H9 (cell line): Measurements from ENCODE around the gene ARHGAP4. TPM values are rescaled to one million over a fixed set of nuclear protein-coding genes. Genes with fewer than 3 reads are reported as not detected.
A peak's percentile ranks its signal among the peaks of the same experiment; 100 is the strongest.

Experiments
- DNase-seq: peaks from one replicate; pipeline ENCODE4 v3.0.0-alpha.2; 2017
- H2AFZ ChIP-seq: one replicate; pipeline ENCODE4 v1.6.1; 2013; ENCODE audit warnings: mild to moderate bottlenecking, low read length, control low read depth, moderate library complexity
- H2AK5ac ChIP-seq: 2 replicates; pipeline ENCODE4 v1.6.1; 2013; ENCODE audit warnings: low read length, control low read depth, mixed read lengths; ENCODE audit not compliant: insufficient read length
- H2BK120ac ChIP-seq: one replicate; pipeline ENCODE4 v1.6.1; 2013; ENCODE audit warnings: low read depth, mild to moderate bottlenecking, low read length, control low read depth, inconsistent platforms; ENCODE audit not compliant: poor library complexity, severe bottlenecking
- H2BK12ac ChIP-seq: 2 replicates; pipeline ENCODE4 v1.6.1; 2013; ENCODE audit warnings: low read length, control low read depth, mixed read lengths, low read depth; ENCODE audit not compliant: insufficient read length
- H2BK15ac ChIP-seq: 2 replicates; pipeline ENCODE4 v1.6.1; 2013; ENCODE audit warnings: low read depth, low read length, control low read depth
- H2BK20ac ChIP-seq: one replicate; pipeline ENCODE4 v1.6.1; 2013; ENCODE audit warnings: low read depth, mild to moderate bottlenecking, low read length, control low read depth, inconsistent platforms; ENCODE audit not compliant: poor library complexity, severe bottlenecking
- H2BK5ac ChIP-seq: 2 replicates; pipeline ENCODE4 v1.6.1; 2013; ENCODE audit warnings: low read length, control low read depth, mixed read lengths; ENCODE audit not compliant: insufficient read length
- H3K14ac ChIP-seq: 2 replicates; pipeline ENCODE4 v1.6.1; 2013; ENCODE audit warnings: low read length, control low read depth; ENCODE audit not compliant: insufficient read depth
- H3K18ac ChIP-seq: 2 replicates; pipeline ENCODE4 v1.6.1; 2013; ENCODE audit warnings: low read depth, mild to moderate bottlenecking, mixed read lengths, low read length, control low read depth; ENCODE audit not compliant: insufficient read length
- H3K23ac ChIP-seq: 2 replicates; pipeline ENCODE4 v1.6.1; 2013; ENCODE audit warnings: low read length, control low read depth, mixed read lengths, low read depth; ENCODE audit not compliant: insufficient read length
- H3K23me2 ChIP-seq: 2 replicates; pipeline ENCODE4 v1.6.1; 2013; ENCODE audit warnings: low read depth, mild to moderate bottlenecking, mixed read lengths, low read length, control low read depth; ENCODE audit not compliant: insufficient read length, poor library complexity, severe bottlenecking
- H3K27ac ChIP-seq: 2 replicates; pipeline ENCODE4 v1.5.1; 2013; ENCODE audit warnings: low read length, control low read depth, mixed read lengths, low read depth; ENCODE audit not compliant: insufficient read length
- H3K27me3 ChIP-seq: 2 replicates; pipeline ENCODE4 v1.6.1; 2013; ENCODE audit warnings: low read length, control low read depth, inconsistent platforms; ENCODE audit not compliant: insufficient read depth
- H3K4ac ChIP-seq: 2 replicates; pipeline ENCODE4 v1.6.1; 2013; ENCODE audit warnings: low read depth, mild to moderate bottlenecking, control low read depth, inconsistent platforms, low read length, moderate library complexity
- H3K4me1 ChIP-seq: 2 replicates; pipeline ENCODE4 v1.6.1; 2013; ENCODE audit warnings: low read length, control low read depth, inconsistent platforms; ENCODE audit not compliant: insufficient read depth
- H3K4me2 ChIP-seq: 2 replicates; pipeline ENCODE4 v1.6.1; 2013; ENCODE audit warnings: low read length, control low read depth, mixed read lengths; ENCODE audit not compliant: insufficient read length, insufficient read depth
- H3K56ac ChIP-seq: 2 replicates; pipeline ENCODE4 v1.6.1; 2013; ENCODE audit warnings: low read depth, mild to moderate bottlenecking, mixed read lengths, low read length, control low read depth; ENCODE audit not compliant: insufficient read length
- H3K79me1 ChIP-seq: 2 replicates; pipeline ENCODE4 v1.6.1; 2013; ENCODE audit warnings: low read depth, mild to moderate bottlenecking, moderate library complexity, low read length, control low read depth, inconsistent platforms; ENCODE audit not compliant: insufficient read depth, poor library complexity, severe bottlenecking
- H3K79me2 ChIP-seq: 2 replicates; pipeline ENCODE4 v1.6.1; 2013; ENCODE audit warnings: low read length, control low read depth, inconsistent platforms; ENCODE audit not compliant: insufficient read depth
- H3K9ac ChIP-seq: 2 replicates; pipeline ENCODE4 v1.6.1; 2013; ENCODE audit warnings: low read length, control low read depth, mixed read lengths; ENCODE audit not compliant: insufficient read length; ENCODE audit errors: extremely low read depth
- H3K9me3 ChIP-seq: one replicate; pipeline ENCODE4 v1.6.1; 2013; ENCODE audit warnings: low read depth, low read length, inconsistent platforms; ENCODE audit not compliant: control insufficient read depth
- H3T11ph ChIP-seq: one replicate; pipeline ENCODE4 v1.6.1; 2013; ENCODE audit warnings: mild to moderate bottlenecking, low read length, control low read depth, inconsistent platforms
- H4K20me1 ChIP-seq: one replicate; pipeline ENCODE4 v1.6.1; 2013; ENCODE audit not compliant: control insufficient read depth, insufficient read length, insufficient read depth
- H4K5ac ChIP-seq: 2 replicates; pipeline ENCODE4 v1.6.1; 2013; ENCODE audit warnings: low read depth, mild to moderate bottlenecking, mixed read lengths, low read length, control low read depth; ENCODE audit not compliant: insufficient read length
- H4K8ac ChIP-seq: replicated peaks from 2 replicates; pipeline ENCODE4 v1.6.1; 2013; ENCODE audit warnings: low read length, control low read depth, mixed read lengths, low read depth; ENCODE audit not compliant: insufficient read length
- H4K91ac ChIP-seq: 2 replicates; pipeline ENCODE4 v1.6.1; 2013; ENCODE audit warnings: low read depth, mild to moderate bottlenecking, moderate library complexity, mixed read lengths, low read length, control low read depth; ENCODE audit not compliant: insufficient read length
- H3K27ac Mint-ChIP-seq, 3 experiments: 2 replicates in 2 of 3; 3 replicates in 1 of 3; pipeline ENCODE4 v1.8.0; 2020 to 2021; ENCODE audit warnings: mixed read lengths in 3 of 3, mild to moderate bottlenecking in 1 of 3, moderate library complexity in 1 of 3
- H3K27me3 Mint-ChIP-seq: 2 replicates; pipeline ENCODE4 v1.8.0; 2021; ENCODE audit warnings: low read depth, mild to moderate bottlenecking, moderate library complexity, mixed read lengths
- H3K36me3 Mint-ChIP-seq, 3 experiments: 2 replicates in 2 of 3; 3 replicates in 1 of 3; pipeline ENCODE4 v1.8.0; 2020 to 2021; ENCODE audit warnings: low read depth in 3 of 3, mixed read lengths in 3 of 3; ENCODE audit not compliant: insufficient read depth in 1 of 3
- H3K4me1 Mint-ChIP-seq, 2 experiments: 2 replicates each; pipeline ENCODE4 v1.8.0; 2020; ENCODE audit warnings: mixed read lengths in 2 of 2
- H3K4me3 Mint-ChIP-seq, 2 experiments: 2 replicates in 1 of 2; 3 replicates in 1 of 2; pipeline ENCODE4 v1.8.0; 2020 to 2021; ENCODE audit warnings: mild to moderate bottlenecking in 2 of 2, mixed read lengths in 2 of 2, moderate library complexity in 1 of 2
- H3K9me3 Mint-ChIP-seq, 2 experiments: 2 replicates in 1 of 2; 3 replicates in 1 of 2; pipeline ENCODE4 v1.8.0; 2020; ENCODE audit warnings: mild to moderate bottlenecking in 2 of 2, mixed read lengths in 2 of 2, moderate library complexity in 1 of 2
- WGBS: extraction: QIAGEN DNeasy Blood & Tissue Kit; methylation state at CpG from one replicate; pipeline ENCODE4 v1.1.7; 2013; ENCODE audit warnings: missing lambda C conversion rate, low lambda C conversion rate, mixed read lengths; ENCODE audit not compliant: insufficient read length; ENCODE audit errors: extremely low coverage; 5-methylcytosine and 5-hydroxymethylcytosine counted together
- total RNA-seq: library from RNA; stranded (reverse); gene quantifications from 2 replicates; pipeline ENCODE4 v1.2.1, GENCODE V29; 2021
- TF ChIP-seq, protein P1 (sequence below): fragments of 200-600 bp; sonication (generic); conservative IDR thresholded peaks from 3 replicates; pipeline ENCODE4 v1.8.0; 2021; ENCODE audit warnings: antibody characterized with exemption, mild to moderate bottlenecking

ARHGAP4 gene
- total RNA-seq, 1 experiment from 2014 or later, result 37.8 TPM

DNA sequence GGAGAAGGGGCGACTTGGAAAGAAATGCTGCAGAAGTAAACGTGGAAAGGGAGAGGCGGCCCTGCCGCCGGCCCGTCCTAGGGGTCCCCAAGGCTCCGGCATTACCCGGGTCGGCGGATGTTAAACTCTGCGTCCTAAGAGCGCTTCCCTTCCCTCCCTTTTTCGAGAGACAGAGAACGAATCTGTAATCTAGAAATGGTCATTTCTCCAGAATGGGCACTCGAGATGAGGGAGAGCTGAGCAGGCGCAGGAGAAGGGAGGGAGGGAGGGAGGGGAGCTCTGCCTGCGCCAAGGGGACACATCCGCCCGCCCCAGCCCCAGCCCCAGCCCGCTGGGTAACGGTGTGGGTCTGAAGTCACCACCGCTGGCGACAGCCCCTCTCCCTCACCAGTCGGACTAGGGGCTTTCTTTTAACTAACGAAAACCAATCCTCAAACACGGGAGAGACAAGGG is 43.9 kb upstream of the ARHGAP4 start:
- no peaks in the 10 kb centered on the region for H3K9me3 ChIP-seq
- H2BK120ac ChIP-seq, result no peak overlapping the region
- H3K14ac ChIP-seq, result no peak overlapping the region
- H2BK20ac ChIP-seq, result no peak overlapping the region
- WGBS, result no CpG with 5 or more reads among the region's 26 CpGs
- H2AFZ ChIP-seq, result no peak overlapping the region
- peak overlapping the region; percentile 100 for H3K4me3 Mint-ChIP-seq
- no peak overlapping the region for H2AK5ac ChIP-seq
- peak overlapping the region; percentile 4 for H3K9ac ChIP-seq
- no peaks in the 10 kb centered on the region for H3K27me3 Mint-ChIP-seq
- no peak overlapping the region for H4K8ac ChIP-seq
- H3K79me1 ChIP-seq, result peaks cover 1% of the 10 kb centered on the region
- H3K4me2 ChIP-seq, result peak overlapping the region; percentile 80
- no peak for DNase-seq
- peaks cover 4% of the 10 kb centered on the region; the same call in 1 of the 2 replicates for H3K4me1 ChIP-seq
- H3K36me3 Mint-ChIP-seq, result peaks cover 9 to 26% (median 9%) of the 10 kb centered on the region in 3 experiments
- H3K27me3 ChIP-seq, result no peaks in the 10 kb centered on the region
- H4K20me1 ChIP-seq, result no peaks in the 10 kb centered on the region
- peak overlapping the region; percentile 58 to 90 (median 79); a peak in 4 of 7 replicates for H3K27ac Mint-ChIP-seq
- TF ChIP-seq, protein P1, sequence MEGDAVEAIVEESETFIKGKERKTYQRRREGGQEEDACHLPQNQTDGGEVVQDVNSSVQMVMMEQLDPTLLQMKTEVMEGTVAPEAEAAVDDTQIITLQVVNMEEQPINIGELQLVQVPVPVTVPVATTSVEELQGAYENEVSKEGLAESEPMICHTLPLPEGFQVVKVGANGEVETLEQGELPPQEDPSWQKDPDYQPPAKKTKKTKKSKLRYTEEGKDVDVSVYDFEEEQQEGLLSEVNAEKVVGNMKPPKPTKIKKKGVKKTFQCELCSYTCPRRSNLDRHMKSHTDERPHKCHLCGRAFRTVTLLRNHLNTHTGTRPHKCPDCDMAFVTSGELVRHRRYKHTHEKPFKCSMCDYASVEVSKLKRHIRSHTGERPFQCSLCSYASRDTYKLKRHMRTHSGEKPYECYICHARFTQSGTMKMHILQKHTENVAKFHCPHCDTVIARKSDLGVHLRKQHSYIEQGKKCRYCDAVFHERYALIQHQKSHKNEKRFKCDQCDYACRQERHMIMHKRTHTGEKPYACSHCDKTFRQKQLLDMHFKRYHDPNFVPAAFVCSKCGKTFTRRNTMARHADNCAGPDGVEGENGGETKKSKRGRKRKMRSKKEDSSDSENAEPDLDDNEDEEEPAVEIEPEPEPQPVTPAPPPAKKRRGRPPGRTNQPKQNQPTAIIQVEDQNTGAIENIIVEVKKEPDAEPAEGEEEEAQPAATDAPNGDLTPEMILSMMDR, result no peak
- H2BK12ac ChIP-seq, result no peak overlapping the region
- no peak overlapping the region for H3K27ac ChIP-seq
- no peak overlapping the region for H3T11ph ChIP-seq
- H3K23ac ChIP-seq, result no peak overlapping the region
- no peak overlapping the region for H2BK5ac ChIP-seq
- no peak overlapping the region for H3K56ac ChIP-seq
- no peak overlapping the region for H4K91ac ChIP-seq
- H3K4me1 Mint-ChIP-seq, result peaks cover 42 to 53% of the 10 kb centered on the region in 2 experiments
- H3K18ac ChIP-seq, result no peak overlapping the region
- H3K79me2 ChIP-seq, result peaks cover 47% of the 10 kb centered on the region; the same call in 1 of the 2 replicates
- peaks cover 18% of the 10 kb centered on the region for H3K23me2 ChIP-seq
- H3K4ac ChIP-seq, result no peak overlapping the region
- H3K9me3 Mint-ChIP-seq, result peaks cover 4 to 5% of the 10 kb centered on the region in 2 experiments; a peak in 3 of 5 replicates
- no peak overlapping the region for H4K5ac ChIP-seq
- no peak overlapping the region for H2BK15ac ChIP-seq
